Suprapubic skin (tissue), 4 donors: ENCODE data around the gene NUP93.

ENCODE experiments used
- CTCF ChIP-seq, 2 donors: fragments of 200-600 bp in 1 of 2; fragments of 450-650 bp in 1 of 2; sonication (generic) in 1 of 2; IDR thresholded peaks; one replicate each; pipeline ENCODE4 v1.5.1; 2016 to 2019; ENCODE audit warnings: antibody characterized with exemption in 2 of 2, mild to moderate bottlenecking in 1 of 2, moderate library complexity in 1 of 2
- EP300 ChIP-seq: sonication (generic); formaldehyde crosslinking; IDR thresholded peaks from one replicate; pipeline ENCODE4 v1.6.1; 2017; ENCODE audit warnings: antibody characterized with exemption
- POLR2A ChIP-seq, 2 donors: fragments of 450-650 bp; IDR thresholded peaks; one replicate each; pipeline ENCODE4 v1.6.1; 2017; ENCODE audit warnings: antibody characterized with exemption in 2 of 2, mild to moderate bottlenecking in 2 of 2, moderate library complexity in 2 of 2
- POLR2AphosphoS5 ChIP-seq, 3 donors: sonication (generic); formaldehyde crosslinking; IDR thresholded peaks; one replicate each; pipeline ENCODE4 v1.6.1; 2017; ENCODE audit warnings: antibody characterized with exemption in 3 of 3

DNA sequence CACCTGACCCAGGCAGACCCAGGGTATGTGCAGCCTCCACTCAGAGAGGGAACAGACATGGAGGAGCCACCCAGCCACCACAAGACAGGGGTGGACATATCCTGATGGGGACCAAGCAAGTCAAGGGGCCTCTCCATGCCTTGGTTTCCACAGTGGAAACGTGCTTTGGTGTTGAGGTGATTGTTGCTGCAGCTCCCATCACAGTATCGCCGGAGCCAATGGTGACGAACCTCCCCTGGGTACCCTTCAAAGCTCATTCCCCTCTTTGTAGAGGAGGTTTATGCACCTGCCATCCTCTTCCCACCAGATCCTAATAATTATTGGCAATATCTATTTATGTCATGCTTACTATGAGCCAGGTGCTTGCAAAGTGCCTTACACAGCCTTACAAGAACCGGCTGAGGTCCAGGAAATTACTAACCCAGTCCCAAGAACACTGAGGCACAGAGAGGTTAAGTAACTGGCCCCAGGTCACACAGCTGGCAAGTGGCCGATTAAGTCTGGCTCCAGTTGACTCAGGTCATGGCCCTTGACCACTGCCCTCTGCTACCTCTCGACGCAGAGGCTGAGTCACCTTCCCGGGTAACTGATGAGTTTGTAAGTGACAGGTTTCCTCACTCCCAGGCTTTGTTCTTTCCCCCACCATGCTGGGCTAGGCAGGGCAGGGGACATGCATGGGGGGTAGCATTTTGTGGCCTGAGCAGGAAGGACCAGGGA is 155.7 kb downstream of the NUP93 start:
- TF ChIP-seq CTCF (IDR thresholded peaks at IDR 0.05) (no peak), POLR2A (IDR thresholded peaks at IDR 0.05) (no peak), POLR2AphosphoS5 (IDR thresholded peaks at IDR 0.05) (no peak), EP300 (no peak)
